SW 1271 (cell line): ENCODE data around the gene TRAPPC12.
A peak's percentile ranks its signal among the peaks of the same experiment; 100 is the strongest.

Source experiments
- DNase-seq, 2 experiments: peaks; one replicate each; lab custom pipeline; 2025; lab: John Stamatoyannopoulos, UW

Gene TRAPPC12

DNA sequence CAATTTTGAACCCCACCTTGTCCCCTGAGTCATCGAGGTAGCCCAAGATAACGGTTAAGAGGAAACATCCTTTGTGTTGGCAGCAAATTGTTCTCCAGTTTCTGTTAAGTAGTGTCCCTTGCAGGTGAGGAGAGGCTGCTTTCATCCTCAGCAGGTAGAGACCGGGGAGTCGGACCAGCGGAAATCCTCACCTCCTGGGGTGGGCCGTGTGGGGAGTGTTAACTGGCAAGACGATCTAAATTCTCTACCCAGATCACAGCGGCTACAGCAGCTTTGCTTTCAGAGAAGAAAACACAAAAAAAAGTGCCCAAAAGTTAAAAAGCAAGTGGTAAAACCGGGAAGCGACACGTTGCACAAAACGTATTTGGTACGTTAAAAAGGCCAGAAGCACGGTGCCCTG lies 76.6 kb downstream of the TRAPPC12 start:
- DNase-seq = no peak

DNA sequence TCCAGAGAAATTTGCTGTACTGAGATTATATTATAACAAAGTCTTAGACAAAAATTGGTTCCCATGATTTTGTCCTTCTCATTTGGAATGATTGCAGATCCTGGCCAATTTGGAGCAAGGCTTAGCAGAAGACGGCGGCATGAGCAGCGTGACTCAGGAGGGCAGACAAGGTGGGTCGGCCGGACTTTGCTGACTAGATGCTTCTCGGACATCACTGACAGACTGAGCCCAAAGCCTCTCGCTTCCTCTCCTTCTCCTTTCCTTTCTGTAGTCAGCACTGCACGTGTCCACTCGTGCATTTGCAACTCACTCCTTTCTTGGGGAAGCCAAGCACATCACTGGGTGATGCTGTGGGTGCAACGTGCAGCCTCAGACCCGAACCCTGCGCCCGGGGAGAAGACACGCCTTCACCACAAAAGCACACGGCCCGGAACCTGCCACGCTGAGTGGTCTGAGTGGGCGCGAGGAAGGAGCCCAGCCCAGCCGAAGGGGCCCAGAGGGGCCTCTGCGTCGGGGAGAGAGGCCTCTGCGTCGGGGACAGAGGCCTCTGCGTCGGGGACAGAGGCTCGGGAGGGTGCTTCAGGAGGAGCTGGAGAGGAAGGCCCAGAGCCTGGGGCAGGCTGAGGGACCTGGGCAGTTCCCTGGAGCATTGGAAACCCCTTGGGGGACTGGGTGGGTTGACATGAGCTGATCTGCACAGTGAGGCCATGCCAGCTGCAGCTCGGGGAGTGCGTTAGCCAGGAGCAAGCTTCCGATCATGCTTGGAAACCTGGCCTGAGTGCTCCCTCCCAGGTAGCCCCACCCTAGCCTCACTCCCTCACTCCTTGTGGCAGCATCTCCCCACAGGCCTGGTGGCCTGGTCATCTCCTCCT lies 78.3 kb downstream of the TRAPPC12 start:
- DNase-seq = no peak

DNA sequence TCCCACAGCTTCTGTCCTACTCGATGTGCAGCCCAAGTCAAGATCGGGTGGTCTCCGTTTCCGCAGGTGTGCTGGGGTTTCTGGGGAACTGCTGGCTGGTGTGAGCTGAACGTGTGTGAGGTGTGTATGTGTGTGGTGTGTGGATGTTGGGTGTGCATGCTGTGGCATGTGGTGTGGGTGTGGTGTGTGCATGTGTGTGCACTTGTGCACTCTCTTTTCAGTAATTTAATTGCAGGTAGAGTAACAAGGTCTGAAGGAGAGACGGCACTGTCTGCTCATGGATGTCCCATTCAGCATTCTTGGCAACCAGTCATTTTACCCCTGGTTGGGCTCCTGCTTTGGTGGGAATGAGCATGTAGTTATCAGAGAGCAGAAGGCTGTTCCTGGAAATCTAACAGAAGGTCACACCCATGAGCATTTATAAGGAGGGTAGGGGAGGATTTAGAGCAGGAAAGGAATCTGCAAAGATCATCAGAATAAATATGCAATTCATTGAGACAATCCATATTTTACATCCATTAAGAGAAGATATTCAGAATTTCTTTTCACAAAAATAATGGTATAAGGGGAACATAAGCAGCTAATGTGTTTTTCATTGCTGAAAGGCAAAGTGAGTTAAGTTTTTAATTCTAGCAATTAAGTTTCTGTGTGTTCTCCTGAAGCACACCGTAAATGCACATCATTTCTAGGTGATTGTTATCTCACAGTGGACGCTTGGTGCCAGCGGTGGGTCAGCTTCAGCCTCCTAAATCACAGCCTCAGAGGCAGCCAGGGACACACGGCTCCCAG lies 79.1 kb downstream of the TRAPPC12 start:
- no peak for DNase-seq

DNA sequence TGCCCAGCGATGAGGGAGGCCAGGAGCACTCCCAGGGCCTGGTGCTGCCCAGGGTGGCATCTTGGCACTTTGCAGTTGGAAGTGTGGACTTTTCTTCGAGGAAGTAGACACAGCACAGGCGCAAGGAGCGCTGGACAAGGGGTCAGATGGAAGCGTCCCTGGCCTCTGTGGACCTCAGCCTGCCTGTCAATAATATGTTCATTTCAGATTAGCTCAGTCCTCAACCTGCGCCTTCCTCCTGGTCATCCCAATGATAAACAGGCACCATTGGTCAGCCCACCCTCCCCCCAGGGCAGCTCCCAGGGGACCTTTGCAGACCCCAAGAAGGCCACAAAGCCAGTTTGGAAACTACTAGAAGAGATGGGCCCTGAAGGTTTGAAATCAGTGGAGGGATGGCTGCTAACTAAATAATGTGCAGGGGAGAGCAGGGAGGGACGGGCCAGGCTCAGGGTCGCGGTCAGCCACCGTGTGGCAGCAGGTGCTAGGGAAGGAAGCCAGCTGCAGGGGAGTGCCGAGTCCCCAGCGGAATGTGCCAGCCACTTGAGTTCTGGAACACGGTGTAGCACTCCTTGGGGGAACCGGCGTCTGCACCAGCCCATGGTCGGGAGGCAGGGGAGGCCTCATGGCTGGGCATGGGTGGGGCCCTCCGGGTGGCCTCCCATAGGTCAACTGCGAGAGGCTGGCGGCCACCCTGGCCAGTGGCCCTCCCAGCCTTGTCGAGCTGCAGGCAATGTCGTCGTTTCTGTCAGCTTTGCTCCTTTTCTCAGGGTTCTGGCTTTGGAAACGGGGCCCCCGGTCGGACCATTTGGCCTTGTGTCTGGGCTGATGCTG lies 79.9 kb downstream of the TRAPPC12 start:
- no peak for DNase-seq

DNA sequence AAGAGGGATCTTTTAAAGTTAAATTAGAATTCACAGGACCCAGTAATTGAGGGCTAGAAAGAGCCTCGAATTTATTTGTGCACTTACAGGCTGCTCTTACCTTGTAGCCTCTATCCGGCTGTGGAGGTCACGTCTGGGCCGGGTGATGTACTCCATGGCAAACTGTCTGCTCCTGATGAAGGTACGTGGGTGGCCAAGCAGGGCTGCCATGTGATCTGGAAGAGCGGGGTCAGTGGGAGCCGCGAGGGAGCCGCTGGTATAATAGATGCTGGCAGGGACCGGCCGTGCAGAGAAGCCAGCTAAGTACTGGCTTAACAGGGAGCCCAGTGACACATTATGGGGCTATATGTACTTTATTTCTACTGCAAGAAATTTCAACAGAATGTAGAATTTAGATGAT lies 80.7 kb downstream of the TRAPPC12 start:
- no peak for DNase-seq

DNA sequence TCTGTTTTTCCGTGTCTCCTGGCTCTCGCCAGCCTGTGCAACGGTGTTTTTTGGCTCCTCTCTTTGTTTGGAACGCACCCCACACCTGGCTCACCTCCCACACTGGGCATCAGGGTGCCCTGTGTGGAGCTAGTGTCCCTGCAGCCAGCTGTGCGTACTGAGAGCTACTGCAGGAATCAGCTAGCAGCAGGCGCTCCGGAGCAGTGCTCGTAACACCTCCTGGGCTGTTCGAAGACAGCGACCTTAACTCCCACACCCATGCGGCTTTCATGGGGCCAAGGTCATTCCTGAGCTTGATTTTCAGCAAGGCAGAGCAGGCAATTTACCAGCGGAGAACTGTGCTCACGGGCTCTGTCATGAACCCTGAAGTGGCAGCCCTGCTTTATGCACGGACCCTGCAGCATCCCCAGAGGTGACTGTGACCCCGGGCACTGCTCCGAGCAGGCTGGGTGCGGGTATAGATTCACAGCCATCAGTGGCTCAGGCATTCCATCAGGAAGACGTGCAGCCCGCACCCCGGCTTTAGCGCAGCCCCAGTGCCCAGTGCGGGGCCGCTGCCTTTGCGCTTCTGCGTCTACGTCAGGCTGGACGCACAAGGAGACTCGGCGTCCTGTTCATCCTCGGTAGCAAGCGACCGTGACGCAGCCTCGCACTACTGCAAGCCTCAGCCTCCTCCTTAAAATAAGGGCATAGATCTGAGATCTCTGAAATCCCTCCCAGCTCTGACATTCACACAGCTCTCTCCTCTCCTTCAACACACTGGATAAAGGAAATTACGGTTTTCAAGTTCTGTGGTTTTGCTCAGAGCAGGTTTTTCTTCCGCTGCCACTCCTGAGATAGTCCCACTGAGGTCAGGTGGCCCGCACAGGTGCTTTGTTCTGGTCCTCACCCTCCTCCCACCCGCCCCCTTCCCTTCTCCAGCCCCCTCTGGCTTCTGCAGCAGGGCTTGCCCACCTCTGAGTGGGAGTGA lies 81.6 kb downstream of the TRAPPC12 start:
- no peak for DNase-seq

DNA sequence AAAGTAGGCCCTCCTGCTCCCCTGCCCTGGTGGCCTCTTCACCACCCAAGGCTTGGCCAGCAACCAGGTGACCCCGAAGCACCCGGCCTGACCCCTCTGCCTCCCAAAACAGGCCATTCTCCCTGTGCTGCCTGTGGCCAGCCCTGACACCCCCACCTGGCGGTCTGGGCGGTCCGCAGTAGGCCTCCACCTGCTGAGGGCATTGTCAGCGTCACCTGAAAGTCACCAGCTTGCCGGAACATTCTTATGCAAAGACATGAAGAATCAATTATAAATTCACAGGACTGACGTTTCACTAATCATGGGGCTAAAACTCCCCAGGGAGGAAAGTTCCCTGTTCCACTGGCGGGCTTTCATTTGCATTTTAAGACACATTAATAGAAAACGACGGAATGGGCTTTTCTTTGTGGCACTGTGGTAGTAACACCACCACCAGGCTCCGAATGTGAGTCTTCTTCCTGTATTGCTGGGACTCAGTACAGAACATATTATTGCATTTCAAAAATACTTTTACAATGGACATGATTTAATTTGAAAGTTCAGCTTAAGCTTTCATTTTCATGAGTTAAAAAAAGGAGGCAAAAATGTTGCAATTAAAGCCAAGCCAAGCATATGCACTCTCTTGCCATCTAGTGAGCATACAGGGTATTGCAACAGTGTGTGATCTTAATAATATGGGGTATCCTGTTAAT lies 82.5 kb downstream of the TRAPPC12 start:
- DNase-seq = peak in 1 of 2 experiments; percentile 35

DNA sequence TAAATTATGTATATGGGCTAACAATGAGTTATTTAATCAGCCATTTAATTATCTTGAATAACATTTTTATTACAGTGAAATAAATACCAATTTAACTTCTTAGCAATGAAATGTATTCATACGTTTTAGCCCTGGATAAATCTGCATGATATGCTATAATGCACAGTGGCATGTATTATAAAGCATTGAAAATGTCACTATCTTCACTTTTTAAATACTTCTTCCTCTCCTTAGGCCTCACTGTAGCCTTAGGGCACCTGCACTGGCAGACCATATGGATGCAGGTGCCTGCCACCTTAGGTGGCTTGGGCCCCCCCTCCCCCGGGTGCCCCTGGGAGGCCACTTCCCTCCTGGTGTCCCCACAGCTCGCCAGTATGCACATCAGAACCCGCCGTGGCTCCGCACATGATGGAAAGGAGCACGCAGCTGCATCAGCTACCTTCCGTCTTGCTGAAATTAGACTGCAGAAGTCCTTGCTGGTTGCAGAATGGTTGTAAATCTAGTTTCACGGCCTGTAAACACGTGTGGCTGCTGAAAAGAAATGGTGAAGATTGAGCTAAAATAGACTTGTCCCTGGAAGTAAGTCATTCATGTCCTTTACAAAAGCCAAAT lies 83.1 kb downstream of the TRAPPC12 start:
- DNase-seq = no peak

DNA sequence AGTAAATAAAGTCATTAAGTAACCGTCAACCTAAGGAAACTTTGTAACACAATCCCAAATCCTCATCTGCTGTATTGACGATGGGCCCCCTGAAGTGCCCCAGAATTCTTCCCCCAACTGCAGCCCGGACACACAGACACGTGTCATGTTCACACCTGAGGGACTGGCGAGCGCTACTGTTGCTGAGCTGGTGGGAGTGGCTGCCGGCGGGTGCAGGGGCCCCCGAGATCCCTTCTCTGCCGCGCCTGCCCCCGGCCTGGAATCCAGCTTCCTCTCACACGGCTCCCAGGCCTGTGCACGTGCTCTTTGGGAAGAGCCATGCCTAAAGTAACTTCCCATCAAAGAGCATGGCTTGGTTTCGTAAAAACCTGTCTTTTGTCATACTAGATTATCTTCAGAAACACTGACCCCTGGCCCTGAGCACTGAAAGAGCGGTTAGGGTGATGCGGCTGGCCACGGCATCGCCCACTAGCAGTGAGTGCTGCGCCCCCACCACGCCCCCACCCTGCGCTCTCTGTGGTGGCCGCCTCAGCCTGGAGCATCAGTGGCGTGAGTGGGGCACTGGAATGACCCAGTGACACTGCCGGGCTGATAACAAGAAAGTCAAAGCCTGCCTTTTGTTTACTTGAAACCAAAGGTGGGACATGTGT lies 83.8 kb downstream of the TRAPPC12 start:
- no peak for DNase-seq

DNA sequence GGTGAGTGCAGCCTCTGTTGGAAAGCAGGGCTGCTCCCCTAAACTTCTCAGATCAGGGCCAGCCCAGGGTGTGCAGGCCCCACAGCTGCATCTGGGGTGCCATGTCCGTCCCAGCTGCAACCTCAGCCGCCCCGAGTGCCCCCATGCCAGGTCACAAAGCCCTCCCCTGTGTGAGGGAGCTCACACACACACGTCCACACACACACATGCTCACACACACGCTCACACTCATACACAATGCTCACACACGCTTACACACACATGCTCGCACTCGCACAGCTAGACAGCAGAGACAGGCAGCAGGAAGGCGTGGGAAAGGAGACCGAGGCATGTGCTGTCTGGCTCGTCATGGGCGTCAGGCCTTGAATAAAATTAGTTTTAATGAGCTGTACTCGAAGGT lies 84.5 kb downstream of the TRAPPC12 start:
- no peak for DNase-seq

DNA sequence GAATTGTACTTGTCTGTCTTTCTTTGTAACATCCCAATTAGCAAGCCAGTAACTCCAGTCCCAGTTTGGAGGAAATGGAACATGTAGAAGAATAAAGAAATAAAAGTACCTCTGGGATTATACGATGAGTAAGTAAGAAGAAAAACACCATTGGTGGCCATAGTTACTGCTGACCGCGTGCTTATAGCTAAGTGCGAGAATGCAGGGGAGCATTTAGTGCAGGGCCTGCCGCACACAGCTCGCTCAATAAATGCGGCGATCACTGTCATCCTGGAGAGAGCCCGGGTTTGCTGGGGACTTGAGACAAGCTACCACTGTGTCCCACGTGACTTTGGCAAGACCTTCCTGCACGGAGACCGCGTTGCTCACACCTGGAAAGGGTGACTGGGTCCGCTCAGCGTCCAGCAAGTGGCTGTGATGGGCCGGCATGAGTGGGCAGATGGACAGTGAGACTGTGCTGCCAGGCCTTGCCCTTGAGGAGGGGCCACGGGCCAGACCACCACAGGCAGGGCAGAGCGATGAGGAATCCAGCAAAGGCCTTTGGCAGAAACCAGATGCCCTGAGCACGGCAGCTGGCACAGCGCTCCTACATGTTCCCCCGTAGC lies 85.0 kb downstream of the TRAPPC12 start:
- no peak for DNase-seq

DNA sequence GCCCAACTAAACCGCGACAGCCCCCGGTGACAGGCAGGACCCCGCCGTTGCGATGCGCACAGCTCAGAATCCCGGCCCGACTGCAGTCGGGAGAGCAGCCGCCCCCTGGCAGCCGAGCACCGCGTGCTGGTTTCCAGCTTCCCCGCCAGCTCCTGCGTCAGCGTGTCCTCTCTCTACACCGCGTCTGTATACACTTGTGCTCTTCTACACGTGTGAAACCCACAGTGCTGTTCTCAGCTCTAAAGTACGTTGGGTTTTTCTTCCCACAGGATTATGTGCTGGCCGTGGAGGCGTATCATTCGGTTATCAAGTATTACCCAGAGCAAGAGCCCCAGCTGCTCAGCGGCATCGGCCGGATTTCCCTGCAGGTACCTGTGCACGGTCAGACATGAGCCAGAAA lies 85.8 kb downstream of the TRAPPC12 start:
- no peak for DNase-seq

DNA sequence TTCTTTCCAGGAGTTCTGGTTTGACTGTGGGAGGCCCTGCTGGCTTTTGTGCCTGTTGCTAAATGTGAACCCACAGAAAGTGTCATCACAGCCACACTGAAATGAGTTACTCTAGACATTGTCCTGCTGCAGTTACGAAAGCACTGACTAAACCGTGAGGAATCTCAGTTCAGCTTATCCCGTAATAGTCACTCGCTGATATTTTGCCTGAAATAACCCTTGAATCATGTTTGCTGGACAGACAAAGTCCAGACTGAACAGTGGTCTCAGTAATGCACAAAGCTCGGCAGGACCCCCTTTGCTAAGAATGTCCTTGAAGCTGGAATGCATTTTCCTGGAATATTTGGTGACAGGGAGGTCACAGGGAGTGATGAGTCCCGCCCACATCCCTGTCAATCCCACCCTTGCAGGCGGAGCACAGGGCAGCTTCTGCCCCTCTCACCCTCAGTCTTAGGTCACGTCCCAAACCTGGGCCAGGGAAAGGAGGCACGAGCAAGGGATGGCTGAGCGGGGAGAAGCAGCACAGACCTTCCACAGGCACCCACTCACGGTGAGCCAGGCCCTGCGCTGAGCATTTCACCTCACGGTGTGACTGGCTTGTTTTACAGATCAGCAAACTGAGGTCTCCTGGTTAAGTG lies 86.5 kb downstream of the TRAPPC12 start:
- peak in 1 of 2 experiments; percentile 20 for DNase-seq

DNA sequence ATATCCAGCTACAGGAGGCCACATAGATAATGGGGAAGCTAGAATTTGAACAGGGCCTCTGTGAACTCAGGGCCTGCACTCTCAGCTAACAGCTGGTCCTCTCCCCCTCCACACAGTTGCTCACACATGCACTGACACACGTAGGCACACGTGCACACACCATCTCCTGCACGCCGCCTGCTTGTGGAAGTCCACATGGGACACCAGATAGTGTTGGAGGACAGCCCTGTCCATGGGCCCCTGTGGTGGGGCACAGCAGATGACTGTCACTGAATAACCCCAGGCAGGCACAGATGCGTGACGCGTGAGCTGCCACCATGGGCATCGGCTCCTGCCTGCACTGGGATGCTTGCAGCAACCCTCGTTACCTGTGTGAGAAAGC lies 87.0 kb downstream of the TRAPPC12 start:
- DNase-seq = no peak

DNA sequence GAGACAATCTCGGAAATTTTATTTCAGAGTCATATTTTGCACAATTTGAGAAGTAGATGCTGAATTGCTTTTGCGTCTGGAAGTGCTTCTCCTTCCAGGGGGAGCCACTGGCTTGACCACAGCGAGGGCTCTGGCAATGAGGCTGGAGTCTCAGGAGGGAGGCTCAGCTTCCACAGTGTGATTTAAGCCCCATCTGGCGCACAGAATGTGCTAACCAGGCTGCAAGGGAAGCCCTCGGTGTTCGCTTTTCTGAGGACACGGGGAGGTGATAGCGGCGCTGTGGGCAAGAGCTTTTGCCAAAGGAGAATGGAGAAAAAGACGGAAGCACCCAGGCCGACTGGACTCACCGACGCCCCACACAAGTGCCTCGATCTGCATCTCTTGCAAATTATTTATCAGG lies 87.5 kb downstream of the TRAPPC12 start:
- DNase-seq = no peak

DNA sequence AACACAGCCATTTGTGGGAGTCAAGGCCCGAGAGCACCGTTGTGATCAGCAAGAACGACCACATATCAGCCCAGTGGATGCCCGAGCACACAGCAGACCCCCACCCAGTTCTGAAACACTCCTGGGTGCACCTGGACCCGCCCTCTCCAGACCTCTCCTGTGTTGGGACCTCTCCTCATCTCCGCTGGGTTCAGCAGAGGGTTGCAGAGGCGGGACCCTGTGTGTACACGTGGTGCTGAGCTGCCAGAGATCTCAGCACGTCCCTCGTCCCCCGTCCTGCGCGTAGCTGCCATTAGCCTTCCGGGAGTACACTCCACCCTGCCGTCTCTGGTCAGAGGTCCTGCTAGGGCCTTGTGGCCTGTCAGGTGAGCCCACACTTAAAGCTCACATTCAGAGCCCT lies 88.2 kb downstream of the TRAPPC12 start:
- no peak for DNase-seq

DNA sequence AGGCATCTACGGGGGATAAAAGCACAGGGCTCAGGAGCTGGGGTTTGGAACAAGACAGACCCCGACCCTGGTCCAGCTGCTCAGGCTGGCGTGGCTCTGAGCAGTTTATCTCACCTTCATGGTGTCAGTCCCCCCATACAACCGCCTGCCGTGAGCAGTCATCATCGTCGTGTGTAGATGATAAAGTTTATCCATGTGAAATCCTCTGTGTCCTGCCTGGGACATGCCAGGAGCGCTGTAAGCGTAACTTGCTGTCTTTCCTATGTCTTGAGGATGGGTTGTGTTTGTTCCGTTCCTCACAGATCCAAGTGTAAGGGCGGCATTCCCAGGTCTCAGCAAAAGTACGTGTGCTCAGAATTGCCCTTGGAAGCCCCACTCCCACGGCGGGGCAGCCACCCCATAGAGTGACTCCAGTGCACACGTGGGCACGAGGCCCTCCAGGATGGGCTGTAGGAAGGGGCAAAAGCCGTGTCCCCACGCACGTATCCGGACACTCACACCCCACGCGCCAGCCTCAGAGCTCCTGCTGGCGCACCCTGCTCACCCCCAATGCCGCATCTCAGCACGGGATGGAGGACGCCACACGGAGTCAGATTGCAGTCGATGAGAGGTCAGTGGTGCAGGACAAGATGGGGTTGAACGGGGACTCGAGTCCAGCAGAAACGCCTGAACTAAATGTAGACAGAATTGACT lies 88.9 kb downstream of the TRAPPC12 start:
- no peak for DNase-seq

DNA sequence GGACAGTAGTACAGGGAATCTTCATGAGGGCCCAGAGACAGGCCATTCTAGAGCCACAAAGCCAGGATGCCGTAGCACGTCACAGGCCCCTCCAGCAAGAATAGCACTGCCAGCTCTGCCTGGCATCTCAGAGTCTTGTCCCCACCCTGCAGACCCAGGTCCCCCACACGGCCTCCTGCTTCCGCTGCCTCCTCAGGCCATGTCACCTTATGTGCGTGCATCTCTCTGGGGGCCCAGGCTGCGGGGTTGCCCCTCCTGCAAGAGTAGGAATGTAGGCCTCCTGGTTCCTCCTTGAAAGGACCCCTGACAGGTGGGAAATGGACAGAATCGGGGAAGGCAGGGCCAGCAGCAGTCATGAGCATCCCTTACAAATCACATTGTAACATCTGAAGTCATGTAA lies 90.0 kb downstream of the TRAPPC12 start:
- DNase-seq = no peak
